SK-N-SH (cell line): ENCODE results near the gene PER1. TPM values are rescaled to one million over a fixed set of nuclear protein-coding genes. Genes with fewer than 3 reads are reported as not detected.

Experiments used
- CTCF ChIA-PET: fragments of 300-600, 350-600 bp; formaldehyde crosslinking; extraction: SDS; loops from one replicate; lab custom pipeline; 2021; lab: Yijun Ruan, JAX
- POLR2A ChIA-PET: fragments of 350-600 bp; sonication (Branson Sonifier 250); formaldehyde crosslinking; extraction: SDS; loops from one replicate; lab custom pipeline; 2020; ENCODE audit warnings: antibody characterized with exemption, inconsistent platforms; lab: Yijun Ruan, JAX
- DNase-seq: peaks from one replicate; pipeline ENCODE4 v3.0.0; 2012
- H2AFZ ChIP-seq: fragments of 200-600 bp; sonication (generic); 2 replicates; pipeline ENCODE4 v1.8.1; 2016; ENCODE audit warnings: antibody characterized with exemption, mild to moderate bottlenecking, low read depth
- H3F3A ChIP-seq: fragments of 200-600 bp; sonication (generic); replicated peaks from 2 replicates; pipeline ENCODE3; 2016; ENCODE audit warnings: antibody characterized with exemption, mild to moderate bottlenecking; ENCODE audit not compliant: insufficient read depth
- H3K27ac ChIP-seq, 2 experiments: fragments of 200-500 bp in 1 of 2; fragments of 200-600 bp in 1 of 2; sonication (Bioruptor generic) in 1 of 2; sonication (generic), shearing (Covaris generic) in 1 of 2; 2 replicates each; pipeline versions ENCODE4 v1.5.1 to v1.6.1; 2014 to 2016; ENCODE audit warnings: low read depth in 2 of 2, inconsistent platforms in 1 of 2, low read length in 1 of 2, mild to moderate bottlenecking in 1 of 2, mixed read lengths in 1 of 2
- H3K27me3 ChIP-seq: fragments of 200-600 bp; sonication (generic), shearing (Covaris generic); 2 replicates; pipeline ENCODE4 v1.6.1; 2016; ENCODE audit warnings: mixed run types; ENCODE audit not compliant: insufficient read depth
- H3K36me3 ChIP-seq, 2 experiments: fragments of 200-500 bp in 1 of 2; fragments of 200-600 bp in 1 of 2; sonication (Bioruptor generic) in 1 of 2; sonication (generic) in 1 of 2; replicated peaks in 1 of 2; 2 replicates each; pipeline versions ENCODE3 to v1.5.1; 2014 to 2016; ENCODE audit warnings: low read length in 1 of 2, mild to moderate bottlenecking in 1 of 2; ENCODE audit not compliant: insufficient read depth in 2 of 2, control insufficient read depth in 1 of 2
- H3K4me1 ChIP-seq, 2 experiments: fragments of 200-500 bp in 1 of 2; fragments of 200-600 bp in 1 of 2; sonication (Bioruptor generic) in 1 of 2; sonication (generic), shearing (Covaris generic) in 1 of 2; 2 replicates each; pipeline versions ENCODE4 v1.5.1 to v1.6.1; 2014 to 2016; ENCODE audit warnings: low read depth in 1 of 2, low read length in 1 of 2, mixed run types in 1 of 2; ENCODE audit not compliant: insufficient read depth in 2 of 2, control insufficient read depth in 1 of 2
- H3K4me2 ChIP-seq: fragments of 200-600 bp; sonication (generic), shearing (Covaris generic); 2 replicates; pipeline ENCODE4 v1.6.1; 2017; ENCODE audit warnings: mixed run types
- H3K4me3 ChIP-seq, 2 experiments: fragments of 200-500 bp in 1 of 2; fragments of 200-600 bp in 1 of 2; sonication (Bioruptor generic) in 1 of 2; sonication (generic), shearing (Covaris generic) in 1 of 2; 2 replicates each; pipeline versions ENCODE4 v1.5.1 to v1.8.1; 2014 to 2016; ENCODE audit warnings: low read depth in 2 of 2, inconsistent platforms in 1 of 2, low read length in 1 of 2, mild to moderate bottlenecking in 1 of 2, mixed read lengths in 1 of 2, moderate library complexity in 1 of 2
- H3K79me2 ChIP-seq: fragments of 200-600 bp; sonication (generic); 2 replicates; pipeline ENCODE4 v1.8.1; 2017; ENCODE audit warnings: mild to moderate bottlenecking; ENCODE audit not compliant: insufficient read depth
- H3K9ac ChIP-seq: fragments of 200-600 bp; sonication (generic); 2 replicates; pipeline ENCODE4 v1.6.1; 2017; ENCODE audit warnings: mixed run types
- H3K9me2 ChIP-seq: fragments of 200-600 bp; sonication (generic); 2 replicates; pipeline ENCODE4 v1.6.1; 2017; ENCODE audit warnings: mixed run types
- H3K9me3 ChIP-seq: fragments of 200-600 bp; sonication (generic); 2 replicates; pipeline ENCODE4 v1.6.1; 2017; ENCODE audit warnings: mixed run types, mild to moderate bottlenecking, moderate library complexity
- H4K20me1 ChIP-seq: fragments of 200-600 bp; sonication (generic); 2 replicates; pipeline ENCODE4 v1.6.1; 2017; ENCODE audit warnings: mild to moderate bottlenecking, mixed run types; ENCODE audit not compliant: insufficient read depth
- CHD2 ChIP-seq: fragments of 150-350 bp; IDR thresholded peaks from 2 replicates; pipeline ENCODE4 v1.6.1; 2018; ENCODE audit warnings: low read length; ENCODE audit not compliant: partially characterized antibody
- EP300 ChIP-seq, 2 experiments: IDR thresholded peaks; 2 replicates each; pipeline versions ENCODE4 v1.4.0 to v1.6.1; 2012; ENCODE audit warnings: borderline replicate concordance in 1 of 2, low read depth in 1 of 2, low read length in 1 of 2
- EZH2phosphoT487 ChIP-seq: fragments of 200-600 bp; sonication (generic); IDR thresholded peaks from 2 replicates; pipeline ENCODE4 v1.6.1; 2017; ENCODE audit warnings: low read depth, mixed run types, mild to moderate bottlenecking, antibody characterized with exemption, moderate library complexity, borderline replicate concordance
- FOSL2 ChIP-seq: IDR thresholded peaks from 2 replicates; pipeline ENCODE4 v1.4.0; 2012; ENCODE audit warnings: low read depth, mild to moderate bottlenecking, moderate library complexity, borderline replicate concordance
- FOXJ3 ChIP-seq: sonication (generic); formaldehyde crosslinking; IDR thresholded peaks from 2 replicates; pipeline ENCODE4 v1.5.1; 2020; ENCODE audit warnings: mild to moderate bottlenecking, missing genetic modification reagents
- FOXM1 ChIP-seq: IDR thresholded peaks from 2 replicates; pipeline ENCODE4 v1.4.0; 2012; ENCODE audit warnings: low read depth, mild to moderate bottlenecking
- GATA2 ChIP-seq: sonication (generic); formaldehyde crosslinking; IDR thresholded peaks from 2 replicates; pipeline ENCODE4 v1.5.0; 2020; ENCODE audit warnings: mild to moderate bottlenecking, missing genetic modification reagents
- IRF3 ChIP-seq: fragments of 150-350 bp; IDR thresholded peaks from 2 replicates; pipeline ENCODE4 v1.6.1; 2016; ENCODE audit warnings: mild to moderate bottlenecking, low read depth, low read length
- MAX ChIP-seq: IDR thresholded peaks from 2 replicates; pipeline ENCODE4 v1.4.0; 2012; ENCODE audit warnings: low read depth
- NRF1 ChIP-seq: IDR thresholded peaks from 2 replicates; pipeline ENCODE4 v1.6.1; 2012; ENCODE audit warnings: low read depth, mild to moderate bottlenecking, low read length
- POLR2AphosphoS5 ChIP-seq: IDR thresholded peaks from 2 replicates; pipeline ENCODE4 v1.6.1; 2012; ENCODE audit warnings: low read depth, low read length
- RCOR1 ChIP-seq: fragments of 150-350 bp; IDR thresholded peaks from 2 replicates; pipeline ENCODE4 v1.6.1; 2017; ENCODE audit warnings: antibody characterized with exemption, low read length
- RFX5 ChIP-seq: IDR thresholded peaks from 2 replicates; pipeline ENCODE4 v1.6.1; 2012; ENCODE audit warnings: mild to moderate bottlenecking, improper control_type of control experiment, low read length
- TAF1 ChIP-seq: IDR thresholded peaks from 2 replicates; pipeline ENCODE4 v1.6.1; 2012; ENCODE audit warnings: low read depth, mild to moderate bottlenecking, low read length, moderate library complexity, borderline replicate concordance
- TCF12 ChIP-seq: IDR thresholded peaks from 2 replicates; pipeline ENCODE4 v1.4.0; 2012
- TEAD4 ChIP-seq: IDR thresholded peaks from 2 replicates; pipeline ENCODE4 v1.4.0; 2012; ENCODE audit warnings: mild to moderate bottlenecking, borderline replicate concordance; ENCODE audit not compliant: insufficient read depth
- USF2 ChIP-seq: fragments of 150-350 bp; IDR thresholded peaks from 2 replicates; pipeline ENCODE4 v1.6.1; 2017; ENCODE audit warnings: antibody characterized with exemption, low read length, low read depth, borderline replicate concordance
- WGBS: methylation state at CpG from one replicate; pipeline ENCODE4 v1.1.6; 2017; ENCODE audit warnings: low lambda C conversion rate; 5-methylcytosine and 5-hydroxymethylcytosine counted together
- polyA plus RNA-seq, 3 experiments: library from polyadenylated mRNA; depleted of rRNA; stranded (reverse); fragments of >200 nt; gene quantifications; 2 replicates each; pipeline ENCODE4 v1.2.3, GENCODE V29; 2012
- TF ChIP-seq, protein P1 (sequence below): fragments of 200-600 bp; sonication (generic); IDR thresholded peaks from 2 replicates; pipeline ENCODE4 v1.6.1; 2017; ENCODE audit warnings: antibody characterized with exemption, mild to moderate bottlenecking, moderate library complexity

The PER1 gene
- polyA plus RNA-seq, 1 of the 3 experiments (the other 2 are of a cell fraction), result 56.8 TPM

GRCh38 chr17:8153031-8153451 is 837 bp upstream of the PER1 start:
- no peak for TF ChIP-seq EP300 (IDR thresholded peaks at IDR 0.05; ENCODE audit: borderline replicate concordance in 1 of 2, low read depth in 1 of 2, low read length in 1 of 2)
- TF ChIP-seq USF2, result no peak
- TF ChIP-seq, protein P1, sequence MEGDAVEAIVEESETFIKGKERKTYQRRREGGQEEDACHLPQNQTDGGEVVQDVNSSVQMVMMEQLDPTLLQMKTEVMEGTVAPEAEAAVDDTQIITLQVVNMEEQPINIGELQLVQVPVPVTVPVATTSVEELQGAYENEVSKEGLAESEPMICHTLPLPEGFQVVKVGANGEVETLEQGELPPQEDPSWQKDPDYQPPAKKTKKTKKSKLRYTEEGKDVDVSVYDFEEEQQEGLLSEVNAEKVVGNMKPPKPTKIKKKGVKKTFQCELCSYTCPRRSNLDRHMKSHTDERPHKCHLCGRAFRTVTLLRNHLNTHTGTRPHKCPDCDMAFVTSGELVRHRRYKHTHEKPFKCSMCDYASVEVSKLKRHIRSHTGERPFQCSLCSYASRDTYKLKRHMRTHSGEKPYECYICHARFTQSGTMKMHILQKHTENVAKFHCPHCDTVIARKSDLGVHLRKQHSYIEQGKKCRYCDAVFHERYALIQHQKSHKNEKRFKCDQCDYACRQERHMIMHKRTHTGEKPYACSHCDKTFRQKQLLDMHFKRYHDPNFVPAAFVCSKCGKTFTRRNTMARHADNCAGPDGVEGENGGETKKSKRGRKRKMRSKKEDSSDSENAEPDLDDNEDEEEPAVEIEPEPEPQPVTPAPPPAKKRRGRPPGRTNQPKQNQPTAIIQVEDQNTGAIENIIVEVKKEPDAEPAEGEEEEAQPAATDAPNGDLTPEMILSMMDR, result no peak
- no peak for TF ChIP-seq RCOR1
- no peak for TF ChIP-seq FOXM1
- TF ChIP-seq EZH2phosphoT487, result no peak
- no peak for TF ChIP-seq RFX5
- no peak for TF ChIP-seq FOSL2
- no peak for TF ChIP-seq TEAD4
- TF ChIP-seq MAX, result no peak
- TF ChIP-seq POLR2AphosphoS5, result no peak
- TF ChIP-seq NRF1, result no peak
- no peak for TF ChIP-seq GATA2 (CRISPR knock-in tag)
- no peak for TF ChIP-seq CHD2
- no peak for TF ChIP-seq FOXJ3 (CRISPR knock-in tag)
- TF ChIP-seq TAF1, result no peak
- TF ChIP-seq TCF12, result no peak
- TF ChIP-seq IRF3, result no peak
- Histone ChIP-seq H3K4me2 (peak overlapping the region; percentile 95), H3K79me2 (peaks cover 26% of the 10 kb centered on the region), H4K20me1 (peaks cover 9% of the 10 kb centered on the region; the same call in 1 of the 2 replicates), H2AFZ (no peak overlapping the region), H3K9me2 (no peaks in the 10 kb centered on the region), H3K36me3 (peaks cover 7 to 19% of the 10 kb centered on the region in 2 experiments), H3F3A (peaks cover 25% of the 10 kb centered on the region), H3K27me3 (no peaks in the 10 kb centered on the region), H3K9me3 (no peaks in the 10 kb centered on the region), H3K27ac (peak overlapping the region; percentile 85 to 95), H3K4me1 (peaks cover 36 to 47% of the 10 kb centered on the region in 2 experiments; a peak in 3 of 4 replicates), H3K9ac (peak overlapping the region; percentile 98), H3K4me3 (no peak overlapping the region)
- ChIA-PET CTCF (interaction anchor here (1.2 to 1.3 kb wide), 2 partner anchors 15 to 79 kb away, joined by 3 to 4 read pairs; no protein-coding TSS in a partner anchor), POLR2A (no interaction called here)
- DNase-seq, result no peak
- WGBS, result 94% methylated on average over 7 of the region's 7 CpGs
